Activated CD4-positive, alpha-beta memory T cell treated with anti-CD3 and anti-CD28 coated beads, Interleukin-2, amount 10 ng/mL, durations not matched to agents 7 days and 5 days (primary cell): ENCODE data around the gene MED26. TPM values are rescaled to one million over a fixed set of nuclear protein-coding genes. Genes with fewer than 3 reads are reported as not detected.
A peak's percentile ranks its signal among the peaks of the same experiment; 100 is the strongest.

ENCODE experiments used
- CTCF ChIA-PET: fragments of 350-600 bp; sonication (Branson Sonifier 250); formaldehyde crosslinking; loops from one replicate; lab custom pipeline; 2021; ENCODE audit warnings: antibody characterized with exemption, inconsistent platforms; lab: Charles Lee
- POLR2A ChIA-PET: fragments of 350-600 bp; sonication (Branson Sonifier 250); formaldehyde crosslinking; loops from one replicate; lab custom pipeline; 2021; ENCODE audit warnings: antibody characterized with exemption; lab: Charles Lee
- DNase-seq: peaks from one replicate; pipeline ENCODE4 v3.0.0-alpha.2; 2020
- H3K27ac Mint-ChIP-seq: one replicate; pipeline ENCODE4 v1.8.0; 2021; ENCODE audit warnings: mild to moderate bottlenecking, mixed read lengths
- H3K27me3 Mint-ChIP-seq: one replicate; pipeline ENCODE4 v1.8.0; 2021; ENCODE audit warnings: mixed read lengths
- H3K36me3 Mint-ChIP-seq: one replicate; pipeline ENCODE4 v1.8.0; 2021; ENCODE audit warnings: low read depth, mixed read lengths
- H3K4me1 Mint-ChIP-seq: one replicate; pipeline ENCODE4 v1.8.0; 2021; ENCODE audit warnings: mixed read lengths
- H3K4me3 Mint-ChIP-seq: one replicate; pipeline ENCODE4 v1.8.0; 2021; ENCODE audit warnings: mild to moderate bottlenecking, mixed read lengths
- H3K9me3 Mint-ChIP-seq: one replicate; pipeline ENCODE4 v1.8.0; 2021; ENCODE audit warnings: mixed read lengths
- total RNA-seq, 2 experiments: library from RNA; stranded (reverse); gene quantifications; one replicate each; pipeline ENCODE4 v1.2.3, GENCODE V29; 2021

Gene MED26
- total RNA-seq, 2 experiments from 2014 or later: 15.5 to 15.9 TPM

GRCh38 chr19:16576690-16577530 is 51.1 kb downstream of the MED26 start:
- H3K4me1 Mint-ChIP-seq: peaks cover 45% of the 10 kb centered on the region
- POLR2A ChIA-PET: interaction anchor here (1.4 to 3.1 kb wide), 2 partner anchors 10 to 13 kb away, joined by 3 to 17 read pairs; no protein-coding TSS in a partner anchor
- no peaks in the 10 kb centered on the region for H3K9me3 Mint-ChIP-seq
- DNase-seq: no peak
- no peak overlapping the region for H3K4me3 Mint-ChIP-seq
- H3K36me3 Mint-ChIP-seq: peaks cover 31% of the 10 kb centered on the region
- H3K27ac Mint-ChIP-seq: no peak overlapping the region
- H3K27me3 Mint-ChIP-seq: no peaks in the 10 kb centered on the region
- CTCF ChIA-PET: no interaction called here

DNA sequence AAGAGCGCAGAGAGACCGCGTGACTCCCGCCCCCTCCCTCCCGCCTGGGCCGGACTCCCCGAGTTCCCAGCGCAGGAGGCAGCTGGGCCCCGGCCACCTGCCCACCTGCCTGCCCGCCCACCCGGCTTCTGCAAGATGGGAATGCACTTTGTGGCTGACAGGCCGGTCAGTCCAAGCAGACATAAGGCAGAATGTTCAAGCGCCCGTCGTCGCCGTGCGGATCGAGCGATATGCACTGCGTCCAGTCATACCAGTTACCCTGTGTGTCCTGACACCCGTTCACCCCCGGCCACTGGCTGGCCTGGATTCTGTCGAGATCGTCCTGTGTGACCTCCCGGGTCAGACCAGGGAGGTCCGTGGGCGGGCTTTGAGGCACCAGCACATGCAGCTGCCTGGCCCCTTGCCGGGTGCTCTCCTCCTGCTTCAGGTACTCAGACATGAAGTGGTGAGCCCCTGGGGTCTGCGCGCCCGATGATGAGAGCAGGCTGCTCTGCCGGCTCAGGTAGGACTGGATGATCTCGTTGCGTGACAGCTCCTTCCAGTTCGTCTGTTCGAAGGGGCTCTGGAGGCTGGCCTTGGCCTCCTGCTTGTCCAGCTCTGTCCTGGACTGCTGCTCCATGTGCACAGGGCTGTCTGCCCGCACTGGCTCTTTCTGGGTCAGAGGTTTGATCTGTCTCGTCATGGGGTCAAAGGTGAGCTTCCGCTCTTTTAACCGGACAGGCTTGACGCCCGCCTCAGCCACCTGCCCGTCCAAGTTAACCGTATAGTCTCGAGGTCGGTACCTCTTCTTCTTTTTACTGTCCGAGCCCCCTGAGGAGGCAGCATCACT is 51.9 kb downstream of the MED26 start:
- H3K36me3 Mint-ChIP-seq: peaks cover 34% of the 10 kb centered on the region
- H3K9me3 Mint-ChIP-seq: no peaks in the 10 kb centered on the region
- H3K4me3 Mint-ChIP-seq: no peak overlapping the region
- no peaks in the 10 kb centered on the region for H3K27me3 Mint-ChIP-seq
- H3K4me1 Mint-ChIP-seq: peaks cover 48% of the 10 kb centered on the region
- no peak overlapping the region for H3K27ac Mint-ChIP-seq
- ChIA-PET CTCF (no interaction called here), POLR2A (interaction anchor here (0.9 to 3.1 kb wide), 3 partner anchors 8 to 14 kb away, joined by 3 to 17 read pairs (median 3); no protein-coding TSS in a partner anchor)
- DNase-seq: no peak

DNA sequence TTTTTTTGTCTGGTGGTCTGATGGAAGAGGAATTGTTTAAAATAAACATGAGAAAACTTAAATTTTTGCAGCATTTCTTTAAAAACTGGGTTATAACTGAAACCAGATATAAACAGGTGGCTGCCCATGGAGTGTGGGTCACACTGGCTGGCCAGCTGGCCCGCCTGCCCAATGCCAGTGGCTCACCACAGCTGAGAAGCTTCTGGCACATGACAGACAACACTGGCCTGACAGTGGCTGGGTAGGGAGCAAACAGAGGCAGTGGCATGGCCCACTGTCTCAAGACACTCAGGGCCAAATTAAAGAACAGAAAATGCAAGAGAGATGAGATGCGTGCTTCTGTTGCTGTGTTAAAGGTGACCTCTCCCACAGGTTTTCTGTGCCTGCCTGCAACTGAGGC is 52.7 kb downstream of the MED26 start:
- ChIA-PET CTCF (no interaction called here), POLR2A (interaction anchor here (0.9 to 3.1 kb wide), 2 partner anchors 9 to 11 kb away, joined by 3 to 17 read pairs; no protein-coding TSS in a partner anchor)
- Mint-ChIP-seq H3K4me3 (no peak overlapping the region), H3K4me1 (peaks cover 53% of the 10 kb centered on the region), H3K27ac (no peak overlapping the region), H3K36me3 (peaks cover 38% of the 10 kb centered on the region), H3K9me3 (no peaks in the 10 kb centered on the region), H3K27me3 (no peaks in the 10 kb centered on the region)
- DNase-seq: no peak

DNA sequence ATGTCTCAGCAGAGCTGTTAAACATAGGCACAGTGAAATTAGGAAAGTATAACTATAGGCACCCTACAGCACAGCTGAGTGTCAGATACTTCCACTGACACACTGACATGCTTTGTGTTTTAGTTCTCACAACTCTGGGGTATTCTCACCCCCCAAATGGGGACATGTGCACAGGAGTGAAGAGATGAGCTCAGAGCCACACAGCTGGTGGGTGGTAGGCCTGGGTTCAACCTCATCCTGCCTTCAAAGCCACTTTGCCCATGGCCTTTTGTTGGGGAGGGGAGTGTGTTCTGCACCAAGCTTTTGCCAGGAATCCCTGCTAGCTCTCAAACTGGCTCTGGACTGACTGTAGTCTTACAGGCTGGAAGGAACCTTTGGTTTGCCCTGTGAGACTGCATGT is 54.1 kb downstream of the MED26 start:
- CTCF ChIA-PET: interaction anchor here (1.0 to 2.3 kb wide), 3 partner anchors 11 to 33 kb away, joined by 3 to 13 read pairs (median 7); no protein-coding TSS in a partner anchor
- H3K36me3 Mint-ChIP-seq: peaks cover 52% of the 10 kb centered on the region
- no peaks in the 10 kb centered on the region for H3K9me3 Mint-ChIP-seq
- peak overlapping the region; percentile 93 for H3K4me3 Mint-ChIP-seq
- no peak for DNase-seq
- no peaks in the 10 kb centered on the region for H3K27me3 Mint-ChIP-seq
- POLR2A ChIA-PET: interaction anchor here (1.2 to 2.6 kb wide), 8 partner anchors 10 to 86 kb away, joined by 4 to 32 read pairs (median 8); partner anchors contain the start of genes CHERP, MED26, SMIM7 and TMEM38A
- peak overlapping the region; percentile 36 for H3K27ac Mint-ChIP-seq
- peaks cover 62% of the 10 kb centered on the region for H3K4me1 Mint-ChIP-seq

DNA sequence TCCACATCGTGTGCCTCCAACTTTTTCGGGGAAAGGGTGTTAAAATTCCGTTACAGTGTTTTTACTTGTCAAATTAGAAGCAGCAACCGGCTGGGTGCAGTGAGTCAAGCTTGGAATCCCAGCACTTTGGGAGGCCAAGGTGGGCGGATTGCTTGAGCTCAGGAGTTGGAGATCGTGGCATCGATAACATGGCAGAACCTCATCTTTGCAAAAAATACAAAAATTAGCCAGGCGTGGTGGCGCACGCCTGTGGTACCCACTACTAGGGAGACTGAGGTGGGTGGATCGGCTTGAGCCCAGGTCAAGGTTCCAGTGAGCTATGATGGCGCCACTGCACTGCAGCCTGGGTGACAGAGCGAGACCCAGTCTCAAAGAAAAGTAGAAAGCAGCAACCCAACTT is 54.7 kb downstream of the MED26 start:
- no peak for DNase-seq
- CTCF ChIA-PET: interaction anchor here (1.0 to 2.3 kb wide), 3 partner anchors 11 to 32 kb away, joined by 3 to 13 read pairs (median 7); no protein-coding TSS in a partner anchor
- H3K27me3 Mint-ChIP-seq: no peaks in the 10 kb centered on the region
- H3K36me3 Mint-ChIP-seq: peaks cover 53% of the 10 kb centered on the region
- H3K4me3 Mint-ChIP-seq: peak overlapping the region; percentile 93
- H3K9me3 Mint-ChIP-seq: no peaks in the 10 kb centered on the region
- POLR2A ChIA-PET: interaction anchor here (1.2 to 2.6 kb wide), 9 partner anchors 11 to 87 kb away, joined by 4 to 32 read pairs (median 10); partner anchors contain the start of genes CHERP, MED26, SMIM7 and TMEM38A
- peaks cover 63% of the 10 kb centered on the region for H3K4me1 Mint-ChIP-seq
- peak overlapping the region; percentile 90 for H3K27ac Mint-ChIP-seq

GRCh38 chr19:16572332-16573211 is 55.4 kb downstream of the MED26 start, which contains the start of gene SLC35E1:
Gene SLC35E1, minus strand, starts transcription at chr19:16572415. Its CDS starts 51 bp downstream, at chr19:16572364.
- H3K27me3 Mint-ChIP-seq: no peaks in the 10 kb centered on the region
- peaks cover 57% of the 10 kb centered on the region for H3K36me3 Mint-ChIP-seq
- H3K9me3 Mint-ChIP-seq: no peaks in the 10 kb centered on the region
- H3K27ac Mint-ChIP-seq: peak within 1 kb of the TSS; percentile 90
- peak; percentile 93 for DNase-seq
- ChIA-PET CTCF (interaction anchor here (2.3 kb wide), 1 partner anchor 12 kb away, joined by 13 read pairs; no protein-coding TSS in a partner anchor), POLR2A (interaction anchor here (0.6 to 2.6 kb wide), 9 partner anchors 12 to 88 kb away, joined by 3 to 32 read pairs (median 7); partner anchors contain the start of genes CHERP, SMIM7 and TMEM38A)
- peak within 1 kb of the TSS; percentile 93 for H3K4me3 Mint-ChIP-seq
- peaks cover 68% of the 10 kb centered on the region for H3K4me1 Mint-ChIP-seq

- Mint-ChIP-seq H3K4me1 (peaks cover 73% of the 10 kb centered on the region), H3K36me3 (peaks cover 61% of the 10 kb centered on the region), H3K27ac (peak overlapping the region; percentile 83), H3K4me3 (peak overlapping the region; percentile 87), H3K27me3 (no peaks in the 10 kb centered on the region), H3K9me3 (no peaks in the 10 kb centered on the region)
- POLR2A ChIA-PET: interaction anchor here (0.6 to 2.6 kb wide), 8 partner anchors 12 to 88 kb away, joined by 3 to 32 read pairs (median 6); partner anchors contain the start of genes MED26, SMIM7 and TMEM38A
- CTCF ChIA-PET: no interaction called here
- peak; percentile 61 for DNase-seq
These were observed 56.1 kb downstream of the MED26 start for GRCh38 chr19:16571822-16572331.

DNA sequence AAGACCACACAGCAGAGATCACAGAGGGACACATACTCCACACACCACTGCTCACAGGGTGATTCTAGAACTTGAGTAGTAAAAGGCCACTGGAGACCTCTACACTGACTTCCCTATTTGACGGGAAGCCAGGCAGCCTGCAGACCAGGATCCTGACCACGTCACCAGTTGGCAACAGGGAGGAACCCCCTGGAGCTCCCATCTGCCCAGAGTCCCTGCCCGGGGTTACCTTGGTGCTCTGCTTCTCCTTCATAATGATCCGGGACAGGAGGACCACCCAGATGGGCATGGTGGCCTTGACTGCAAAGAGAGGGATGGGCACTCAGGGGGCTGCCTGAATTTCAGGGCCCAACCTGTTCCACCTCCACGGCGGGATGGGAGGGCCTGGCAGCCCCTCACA is 56.7 kb downstream of the MED26 start:
- POLR2A ChIA-PET: interaction anchor here (0.9 to 3.4 kb wide), 3 partner anchors 13 to 56 kb away, joined by 5 to 14 read pairs (median 6); partner anchors contain the start of gene MED26
- Mint-ChIP-seq H3K27me3 (no peaks in the 10 kb centered on the region), H3K4me1 (peaks cover 76% of the 10 kb centered on the region), H3K4me3 (peak overlapping the region; percentile 87), H3K9me3 (no peaks in the 10 kb centered on the region), H3K36me3 (peaks cover 65% of the 10 kb centered on the region), H3K27ac (peak overlapping the region; percentile 83)
- CTCF ChIA-PET: no interaction called here
- no peak for DNase-seq

DNA sequence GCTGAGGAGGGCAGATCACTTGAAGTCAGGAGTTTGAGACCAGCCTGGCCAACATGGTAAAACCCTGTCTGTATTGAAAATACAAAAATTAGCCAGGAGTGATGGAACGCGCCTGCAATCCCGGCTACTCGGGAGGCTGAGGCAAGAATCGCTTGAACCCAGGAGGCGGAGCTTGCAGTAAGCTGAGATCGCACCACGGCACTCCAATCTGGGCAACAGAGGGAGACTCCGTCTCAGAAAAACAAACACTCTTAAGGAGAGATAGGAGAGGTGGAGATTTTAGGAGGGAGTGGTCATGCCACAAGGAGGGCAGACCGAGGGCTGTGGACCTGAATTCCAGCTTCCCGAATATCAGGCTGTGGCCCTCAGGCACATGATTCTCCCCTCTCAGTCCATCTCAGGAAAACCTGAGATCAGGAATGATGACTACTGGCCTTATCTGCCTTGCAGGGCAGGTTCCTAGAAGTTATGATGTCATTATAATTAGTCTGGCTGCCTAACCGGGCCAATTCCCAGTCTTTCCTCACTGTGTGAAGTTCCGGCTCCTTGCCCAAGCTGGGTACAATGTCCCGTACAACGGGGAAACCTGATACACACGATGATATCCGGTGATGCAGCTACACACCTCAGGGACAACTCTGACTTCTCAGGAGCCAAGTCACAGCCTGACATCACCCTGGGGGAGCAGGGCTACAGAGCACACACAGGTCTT is 58.2 kb downstream of the MED26 start:
- peak overlapping the region; percentile 31 for H3K27ac Mint-ChIP-seq
- H3K4me3 Mint-ChIP-seq: peak overlapping the region; percentile 87
- H3K36me3 Mint-ChIP-seq: peaks cover 67% of the 10 kb centered on the region
- POLR2A ChIA-PET: interaction anchor here (1.0 to 3.4 kb wide), 3 partner anchors 15 to 58 kb away, joined by 3 to 14 read pairs (median 6); partner anchors contain the start of gene MED26
- no peaks in the 10 kb centered on the region for H3K9me3 Mint-ChIP-seq
- no peaks in the 10 kb centered on the region for H3K27me3 Mint-ChIP-seq
- CTCF ChIA-PET: no interaction called here
- DNase-seq: no peak
- peaks cover 76% of the 10 kb centered on the region for H3K4me1 Mint-ChIP-seq

GRCh38 chr19:16566702-16567101 is 61.3 kb downstream of the MED26 start:
- DNase-seq: no peak
- ChIA-PET POLR2A (interaction anchor here (0.6 to 2.4 kb wide), 13 partner anchors 10 to 93 kb away, joined by 3 to 19 read pairs (median 6); partner anchors contain the start of genes CHERP, MED26 and SMIM7), CTCF (interaction anchor here (0.6 to 0.9 kb wide), 3 partner anchors 18 to 319 kb away, joined by 3 to 4 read pairs (median 3); no protein-coding TSS in a partner anchor)
- no peaks in the 10 kb centered on the region for H3K27me3 Mint-ChIP-seq
- H3K27ac Mint-ChIP-seq: peak overlapping the region; percentile 100
- peaks cover 66% of the 10 kb centered on the region for H3K4me1 Mint-ChIP-seq
- no peak overlapping the region for H3K4me3 Mint-ChIP-seq
- H3K9me3 Mint-ChIP-seq: no peaks in the 10 kb centered on the region
- peaks cover 77% of the 10 kb centered on the region for H3K36me3 Mint-ChIP-seq
